ENCODE measurements around the gene AGBL5. TPM values are rescaled to one million over a fixed set of nuclear protein-coding genes. Genes with fewer than 3 reads are reported as not detected.
A peak's percentile ranks its signal among the peaks of the same experiment; 100 is the strongest.

Gene AGBL5
- total RNA-seq, 1 experiment from 2014 or later: 55.4 TPM

- H2AFZ ChIP-seq (ENCODE audit: low read length): no peak overlapping the region
- no peak overlapping the region for H2BK15ac ChIP-seq (ENCODE audit: low read depth, low read length)
- no peak overlapping the region for H2AK5ac ChIP-seq (ENCODE audit: insufficient read length, low read length)
- no CpG with 5 or more reads among the region's 6 CpGs for WGBS (ENCODE audit: extremely low coverage, insufficient read length, low lambda C conversion rate)
- H3K9ac ChIP-seq (ENCODE audit: extremely low read depth, insufficient read length, low read length): no peak overlapping the region
- Mint-ChIP-seq H3K9me3 (no peaks in the 10 kb centered on the region), H3K27me3 (ENCODE audit: low read depth) (no peaks in the 10 kb centered on the region), H3K36me3 (ENCODE audit: insufficient read depth in 1 of 3, low read depth in 3 of 3) (peaks cover 20 to 80% (median 74%) of the 10 kb centered on the region in 3 experiments), H3K4me1 (peaks cover 0 to 5% of the 10 kb centered on the region in 2 experiments; a peak in 1 of 4 replicates), H3K27ac (peak overlapping the region in 1 of 3 experiments; percentile 67; a peak in 1 of 7 replicates), H3K4me3 (no peak overlapping the region)
- no peak overlapping the region for H2BK20ac ChIP-seq (ENCODE audit: low read depth, low read length, poor library complexity, severe bottlenecking)
- H2BK120ac ChIP-seq (ENCODE audit: low read depth, low read length, poor library complexity, severe bottlenecking): no peak overlapping the region
- DNase-seq: no peak
- no peak overlapping the region for H2BK5ac ChIP-seq (ENCODE audit: insufficient read length, low read length)
- H3K23me2 ChIP-seq (ENCODE audit: insufficient read length, low read depth, low read length, poor library complexity, severe bottlenecking): no peaks in the 10 kb centered on the region
- H3K9me3 ChIP-seq (ENCODE audit: control insufficient read depth, low read depth, low read length): no peaks in the 10 kb centered on the region
- no peaks in the 10 kb centered on the region for H3K79me1 ChIP-seq (ENCODE audit: insufficient read depth, low read depth, low read length, poor library complexity, severe bottlenecking)
- H3K4me2 ChIP-seq (ENCODE audit: insufficient read depth, insufficient read length, low read length): no peak overlapping the region
- H4K8ac ChIP-seq (replicated peaks; ENCODE audit: insufficient read length, low read depth, low read length): no peak overlapping the region
- H3K4me1 ChIP-seq (ENCODE audit: insufficient read depth, low read length): no peaks in the 10 kb centered on the region
- H3K4ac ChIP-seq (ENCODE audit: low read depth, low read length): no peak overlapping the region
- no peaks in the 10 kb centered on the region for H3K79me2 ChIP-seq (ENCODE audit: insufficient read depth, low read length)
- no peak overlapping the region for H4K5ac ChIP-seq (ENCODE audit: insufficient read length, low read depth, low read length)
- H3K14ac ChIP-seq (ENCODE audit: insufficient read depth, low read length): no peak overlapping the region
- H3K23ac ChIP-seq (ENCODE audit: insufficient read length, low read depth, low read length): no peak overlapping the region
- no peak for TF ChIP-seq CTCF (conservative IDR thresholded peaks at IDR 0.05)
- no peaks in the 10 kb centered on the region for H4K20me1 ChIP-seq (ENCODE audit: control insufficient read depth, insufficient read depth, insufficient read length)
- no peak overlapping the region for H3T11ph ChIP-seq (ENCODE audit: low read length)
- no peak overlapping the region for H4K91ac ChIP-seq (ENCODE audit: insufficient read length, low read depth, low read length)
- no peak overlapping the region for H3K27ac ChIP-seq (ENCODE audit: insufficient read length, low read depth, low read length)
- no peak overlapping the region for H3K56ac ChIP-seq (ENCODE audit: insufficient read length, low read depth, low read length)
- H3K27me3 ChIP-seq (ENCODE audit: insufficient read depth, low read length): no peaks in the 10 kb centered on the region
- no peak overlapping the region for H2BK12ac ChIP-seq (ENCODE audit: insufficient read length, low read depth, low read length)
- H3K18ac ChIP-seq (ENCODE audit: insufficient read length, low read depth, low read length): no peak overlapping the region
Measured at GRCh38 chr2:27039426-27039825, 12.0 kb upstream of the AGBL5 start.
